HG03442 (cell line): ENCODE measurements around the gene VSTM2B.
"Not testable (repeated sequence)": the region's sequence is repeated elsewhere in the genome, so short reads cannot be mapped to it uniquely, and the experiment has no call there.

ENCODE experiments used
- ATAC-seq: cut with Tn5 transposase; IDR thresholded peaks from one replicate; pipeline ENCODE4 v1.9.1; 2021; ENCODE audit warnings: mild to moderate bottlenecking, moderate library complexity; ENCODE audit not compliant: unreplicated experiment

VSTM2B gene

GRCh38 chr19:29525901-29526729 lies at the start of gene VSTM2B:
Gene VSTM2B (plus strand): TSS chr19:29525994. CDS start chr19:29526584, 590 bp downstream.
- no peak for ATAC-seq

- ATAC-seq, result no peak
These were observed 49.3 kb upstream of the VSTM2B start for GRCh38 chr19:29476528-29476927.

GRCh38 chr19:29477831-29478577 lies 47.8 kb upstream of the VSTM2B start:
- no peak for ATAC-seq

- no peak for ATAC-seq
These were observed 46.9 kb upstream of the VSTM2B start for GRCh38 chr19:29478578-29479565.

- no peak for ATAC-seq
These were observed 45.9 kb upstream of the VSTM2B start for GRCh38 chr19:29479941-29480340.

- no peak for ATAC-seq
These were observed 45.3 kb upstream of the VSTM2B start for GRCh38 chr19:29480507-29480906.

- ATAC-seq, result no peak
These were observed 42.7 kb upstream of the VSTM2B start for GRCh38 chr19:29482855-29483640.

- no peak for ATAC-seq
These were observed 42.2 kb upstream of the VSTM2B start for GRCh38 chr19:29483641-29483920.

- ATAC-seq, result no peak
These were observed 41.7 kb upstream of the VSTM2B start for GRCh38 chr19:29483944-29484581.

- ATAC-seq, result no peak
These were observed 40.9 kb upstream of the VSTM2B start for GRCh38 chr19:29484876-29485275.

GRCh38 chr19:29485293-29485692 lies 40.5 kb upstream of the VSTM2B start:
- no peak for ATAC-seq

GRCh38 chr19:29486961-29487360 lies 38.8 kb upstream of the VSTM2B start:
- not testable (repeated sequence) for ATAC-seq

- no peak for ATAC-seq
These were observed 38.4 kb upstream of the VSTM2B start for GRCh38 chr19:29487432-29487831.

GRCh38 chr19:29488316-29488715 lies 37.5 kb upstream of the VSTM2B start:
- ATAC-seq, result no peak

GRCh38 chr19:29489172-29489951 lies 36.4 kb upstream of the VSTM2B start:
- no peak for ATAC-seq

GRCh38 chr19:29491491-29491890 lies 34.3 kb upstream of the VSTM2B start:
- no peak for ATAC-seq

- no peak for ATAC-seq
These were observed 33.7 kb upstream of the VSTM2B start for GRCh38 chr19:29491995-29492577.

GRCh38 chr19:29492769-29493168 lies 33.0 kb upstream of the VSTM2B start:
- no peak for ATAC-seq

- ATAC-seq, result no peak
These were observed 30.7 kb upstream of the VSTM2B start for GRCh38 chr19:29495091-29495490.
